ENCODE results near the gene HOATZ.

DNA sequence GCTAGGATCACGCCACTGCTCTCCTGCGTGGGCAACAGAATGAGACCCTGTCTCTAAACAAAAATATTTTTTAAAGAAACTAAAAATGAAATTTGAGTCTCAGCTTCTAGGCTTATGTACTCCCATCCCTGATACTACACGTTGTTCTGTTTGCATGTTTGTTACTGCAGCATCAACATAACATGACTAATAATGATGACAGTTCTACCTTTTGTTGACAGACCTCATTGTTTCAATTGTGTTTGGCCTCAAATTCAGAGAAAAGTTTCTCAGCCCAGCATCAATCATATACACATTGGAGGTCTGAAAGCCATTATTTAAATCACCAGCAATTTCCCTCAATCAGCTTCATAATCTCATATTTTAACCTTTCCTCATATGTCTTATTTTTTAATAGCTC, 46.7 kb downstream of the HOATZ start:
- TF ChIP-seq POLR2A (IDR thresholded peaks at IDR 0.05): no peak
- TF ChIP-seq, protein P1, sequence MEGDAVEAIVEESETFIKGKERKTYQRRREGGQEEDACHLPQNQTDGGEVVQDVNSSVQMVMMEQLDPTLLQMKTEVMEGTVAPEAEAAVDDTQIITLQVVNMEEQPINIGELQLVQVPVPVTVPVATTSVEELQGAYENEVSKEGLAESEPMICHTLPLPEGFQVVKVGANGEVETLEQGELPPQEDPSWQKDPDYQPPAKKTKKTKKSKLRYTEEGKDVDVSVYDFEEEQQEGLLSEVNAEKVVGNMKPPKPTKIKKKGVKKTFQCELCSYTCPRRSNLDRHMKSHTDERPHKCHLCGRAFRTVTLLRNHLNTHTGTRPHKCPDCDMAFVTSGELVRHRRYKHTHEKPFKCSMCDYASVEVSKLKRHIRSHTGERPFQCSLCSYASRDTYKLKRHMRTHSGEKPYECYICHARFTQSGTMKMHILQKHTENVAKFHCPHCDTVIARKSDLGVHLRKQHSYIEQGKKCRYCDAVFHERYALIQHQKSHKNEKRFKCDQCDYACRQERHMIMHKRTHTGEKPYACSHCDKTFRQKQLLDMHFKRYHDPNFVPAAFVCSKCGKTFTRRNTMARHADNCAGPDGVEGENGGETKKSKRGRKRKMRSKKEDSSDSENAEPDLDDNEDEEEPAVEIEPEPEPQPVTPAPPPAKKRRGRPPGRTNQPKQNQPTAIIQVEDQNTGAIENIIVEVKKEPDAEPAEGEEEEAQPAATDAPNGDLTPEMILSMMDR (IDR thresholded peaks at IDR 0.05): no peak
